HG02798 (cell line): ENCODE data around the gene FBXL7.
A peak's percentile ranks its signal among the peaks of the same experiment; 100 is the strongest.

Experiments
- ATAC-seq: cut with Tn5 transposase; IDR thresholded peaks from one replicate; pipeline ENCODE4 v1.9.1; 2021; ENCODE audit warnings: mild to moderate bottlenecking; ENCODE audit not compliant: unreplicated experiment, poor library complexity

The FBXL7 gene

GRCh38 chr5:15499528-15500324, at the start of gene FBXL7:
TSS of gene FBXL7 (plus strand) at chr5:15500180.
- ATAC-seq: peak; percentile 74

GRCh38 chr5:15450473-15450872, 49.5 kb upstream of the FBXL7 start:
- ATAC-seq: no peak

DNA sequence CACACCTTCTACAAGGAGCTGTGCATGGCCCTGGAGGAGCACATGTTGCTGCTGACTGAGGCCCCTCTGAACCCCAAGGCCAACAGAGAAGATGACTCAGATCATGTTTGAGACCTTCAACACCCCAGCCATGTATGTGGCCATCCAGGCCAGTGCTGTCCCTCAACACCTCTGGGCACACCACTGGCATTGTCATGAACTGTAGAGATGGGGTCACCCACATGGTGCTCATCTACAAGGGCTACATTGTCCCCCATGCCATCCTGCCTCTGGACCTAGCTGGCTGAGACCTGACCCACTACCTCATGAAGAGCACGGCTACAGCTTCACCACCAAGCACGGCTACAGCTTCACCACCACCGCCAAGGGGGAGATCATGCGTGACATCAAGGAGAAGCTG, 49.0 kb upstream of the FBXL7 start:
- no peak for ATAC-seq

- no peak for ATAC-seq
These were observed 48.0 kb upstream of the FBXL7 start for GRCh38 chr5:15452030-15452429.

- no peak for ATAC-seq
These were observed 47.2 kb upstream of the FBXL7 start for GRCh38 chr5:15452781-15453180.

DNA sequence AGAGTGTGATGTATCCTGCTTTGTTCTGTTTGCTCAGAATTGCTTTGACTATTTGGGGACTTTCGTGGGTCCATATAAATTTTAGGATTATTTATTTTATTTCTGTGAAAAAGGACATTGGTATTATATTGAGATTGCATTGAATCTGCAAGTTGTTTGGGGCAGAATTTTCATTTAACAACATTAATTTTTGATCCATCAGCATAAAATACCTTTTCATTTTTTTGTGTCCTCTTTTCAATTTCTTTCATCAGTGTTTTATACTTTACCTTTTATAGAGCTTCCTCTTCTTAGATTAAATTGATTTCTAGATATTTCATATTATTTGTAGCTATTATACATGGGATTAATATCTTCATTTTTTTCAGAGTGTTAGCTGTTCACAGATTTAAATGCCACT, 40.8 kb upstream of the FBXL7 start:
- no peak for ATAC-seq

- no peak for ATAC-seq
These were observed 36.6 kb upstream of the FBXL7 start for GRCh38 chr5:15463231-15463980.

GRCh38 chr5:15472116-15472515, 27.9 kb upstream of the FBXL7 start:
- no peak for ATAC-seq

DNA sequence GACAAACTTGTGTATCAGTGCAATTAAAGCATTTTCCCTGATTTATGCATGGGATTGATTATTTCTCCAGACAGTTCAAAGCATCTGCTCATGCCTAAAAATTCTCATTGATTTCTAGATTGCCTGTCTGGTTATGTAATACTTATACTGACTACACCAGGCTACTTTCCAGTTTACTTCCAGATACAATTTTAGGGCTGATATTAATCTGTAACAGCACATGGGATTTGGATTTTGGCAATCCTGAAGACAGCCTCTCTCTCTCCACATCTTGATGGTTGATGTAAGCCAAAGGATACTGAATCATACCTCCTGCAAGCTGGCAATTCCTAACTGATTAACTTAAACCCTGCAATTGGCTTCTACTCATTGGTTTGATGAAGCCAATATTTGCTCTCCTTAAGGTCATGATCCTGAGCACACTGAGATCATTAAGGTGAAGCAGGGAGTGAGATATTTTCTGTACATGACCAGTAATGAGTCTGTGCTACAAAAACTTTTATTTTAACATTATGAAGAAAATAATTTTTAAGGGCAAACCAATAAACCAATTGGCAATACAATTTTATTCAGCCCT, 25.7 kb upstream of the FBXL7 start:
- ATAC-seq: no peak

DNA sequence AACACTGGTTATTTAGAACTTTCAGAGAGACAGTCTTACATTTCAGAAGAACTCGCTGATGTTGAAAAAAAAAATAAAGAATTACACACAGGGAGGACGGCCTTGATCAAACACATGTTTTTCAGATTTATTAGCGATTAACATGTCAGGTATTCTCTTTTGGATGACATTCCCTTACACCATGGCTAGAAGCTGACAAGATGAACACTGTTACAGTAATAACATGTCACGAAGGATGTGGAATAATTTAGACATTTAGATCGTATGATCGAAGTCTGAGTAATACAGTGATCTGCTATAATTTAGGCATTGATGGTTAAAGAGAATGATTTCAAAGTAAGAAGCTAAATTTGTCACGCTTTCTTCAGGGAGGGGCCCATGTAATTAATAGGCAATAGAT, 24.6 kb upstream of the FBXL7 start:
- no peak for ATAC-seq

GRCh38 chr5:15476977-15477376, 23.0 kb upstream of the FBXL7 start:
- ATAC-seq: no peak

DNA sequence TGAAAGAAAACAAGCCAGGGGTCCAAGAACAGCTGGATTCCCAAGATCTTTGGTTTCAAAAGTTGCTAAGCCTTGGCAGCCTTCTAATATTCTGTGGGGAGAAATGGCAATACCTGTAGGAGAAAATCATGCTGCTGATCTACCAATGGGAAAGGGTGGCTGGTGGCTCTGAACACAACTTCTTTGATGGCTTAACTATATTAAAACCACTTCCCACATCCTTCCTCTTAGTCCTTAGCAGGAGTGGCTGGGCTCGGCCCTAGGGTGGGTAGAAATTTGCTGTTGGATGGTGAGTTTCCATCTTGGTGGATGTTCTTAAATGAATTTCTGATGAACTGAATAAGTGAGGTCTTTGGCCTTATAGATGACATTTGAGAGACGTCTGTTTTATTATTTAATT, 19.5 kb upstream of the FBXL7 start:
- no peak for ATAC-seq

DNA sequence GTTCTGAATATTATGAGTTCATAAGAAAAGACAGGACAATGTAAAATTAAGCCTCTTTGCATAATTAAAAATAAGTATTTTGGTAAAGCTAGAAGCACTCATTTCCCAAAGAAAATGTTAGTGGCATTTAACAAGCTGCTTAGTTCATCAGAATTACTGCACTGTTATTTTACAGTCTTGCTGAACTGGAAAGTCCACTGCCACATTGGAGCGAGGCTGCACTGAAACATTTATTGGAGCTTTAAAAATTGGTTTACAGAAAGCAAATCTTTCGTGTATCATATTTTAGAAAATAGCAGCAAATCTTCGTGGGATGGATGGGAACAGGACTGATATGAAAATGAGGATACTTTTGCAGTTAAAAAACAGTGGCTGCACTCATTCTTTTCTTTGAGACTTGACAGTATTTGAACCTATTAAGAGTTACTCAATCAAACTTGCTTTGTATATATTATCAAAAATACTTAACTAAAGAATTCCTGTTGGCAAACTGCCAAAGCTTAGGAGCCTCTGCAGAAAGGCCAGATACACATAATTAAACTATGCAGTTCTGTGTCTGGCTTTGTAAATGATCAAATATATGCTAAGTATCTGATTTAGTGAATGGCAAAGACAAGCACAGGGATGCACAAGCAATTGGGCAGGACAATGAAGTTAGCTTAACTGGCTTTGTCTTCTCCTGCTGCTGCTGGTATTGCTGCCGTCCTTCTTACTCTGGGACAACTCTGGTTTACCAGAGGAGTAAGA, 16.5 kb upstream of the FBXL7 start:
- no peak for ATAC-seq

GRCh38 chr5:15487228-15487627, 12.8 kb upstream of the FBXL7 start:
- ATAC-seq: no peak

DNA sequence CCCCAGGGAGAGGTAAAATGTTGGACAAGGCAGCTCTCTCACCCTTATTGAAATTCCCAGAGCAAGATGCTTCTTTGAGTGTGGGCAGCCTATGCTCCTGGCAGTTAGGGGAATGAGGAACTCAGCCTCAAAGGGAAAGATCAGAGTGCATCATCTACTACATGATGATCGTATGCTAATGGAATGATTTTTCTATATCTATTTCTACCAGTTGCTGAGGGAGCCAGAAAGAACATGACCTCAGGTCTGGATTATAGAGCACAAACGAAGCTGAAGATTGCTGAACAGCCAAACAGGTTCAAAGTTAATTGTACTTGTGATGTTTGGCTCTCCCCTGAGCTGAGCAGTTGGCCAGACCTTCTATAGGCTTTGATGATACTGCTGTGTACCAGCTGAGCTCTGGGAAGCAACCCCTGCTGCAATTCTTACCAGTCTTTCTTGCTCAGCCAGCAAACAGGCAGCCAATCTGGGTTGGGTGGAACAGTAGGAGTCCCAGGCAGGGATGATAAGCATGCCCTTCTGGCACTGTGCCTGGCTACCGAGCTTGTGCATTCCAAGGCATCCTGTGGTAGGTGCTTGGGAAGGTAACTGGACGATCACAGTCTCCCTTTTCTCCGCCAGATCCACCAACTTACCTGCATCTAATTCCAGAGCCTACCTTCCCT, 10.3 kb upstream of the FBXL7 start:
- ATAC-seq: no peak

DNA sequence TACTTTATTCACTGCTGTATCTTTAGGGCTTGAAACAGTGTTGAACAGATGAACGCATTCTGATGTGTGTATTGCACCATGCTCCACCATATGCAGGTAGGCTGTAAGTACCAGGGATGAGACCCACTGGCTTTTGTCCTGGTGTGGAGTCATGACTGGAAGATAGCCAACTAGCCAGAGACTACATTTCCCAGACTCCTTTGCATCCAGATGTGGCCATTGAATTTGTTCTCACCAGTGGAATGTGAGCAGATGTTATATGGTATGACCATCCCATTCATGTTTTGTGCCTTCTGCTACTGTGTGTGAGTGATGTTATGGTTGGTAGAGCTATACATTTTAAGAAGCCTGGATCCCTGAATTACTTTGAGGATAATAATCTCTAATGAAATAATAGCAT, 7.4 kb upstream of the FBXL7 start:
- ATAC-seq: no peak

DNA sequence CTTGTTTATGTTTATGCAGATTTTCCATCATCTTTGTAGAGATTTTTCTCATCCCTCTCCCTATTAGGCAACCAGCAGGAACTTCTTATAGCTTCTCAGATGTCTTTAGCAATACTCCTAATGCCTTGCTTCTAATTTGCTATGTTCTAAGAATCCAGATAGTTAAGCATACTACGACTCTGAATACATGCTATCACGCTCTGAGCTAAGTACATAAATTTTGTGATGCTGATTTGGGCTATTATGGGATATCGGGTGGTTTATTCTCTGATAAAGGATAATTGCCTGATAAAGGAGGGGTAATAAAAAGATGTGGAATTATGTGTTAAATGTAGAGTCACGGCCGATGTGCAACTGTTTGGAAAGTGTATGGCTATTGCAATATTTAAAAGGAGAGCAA, 6.5 kb upstream of the FBXL7 start:
- ATAC-seq: no peak

- no peak for ATAC-seq
These were observed 5.0 kb upstream of the FBXL7 start for GRCh38 chr5:15495026-15495425.

DNA sequence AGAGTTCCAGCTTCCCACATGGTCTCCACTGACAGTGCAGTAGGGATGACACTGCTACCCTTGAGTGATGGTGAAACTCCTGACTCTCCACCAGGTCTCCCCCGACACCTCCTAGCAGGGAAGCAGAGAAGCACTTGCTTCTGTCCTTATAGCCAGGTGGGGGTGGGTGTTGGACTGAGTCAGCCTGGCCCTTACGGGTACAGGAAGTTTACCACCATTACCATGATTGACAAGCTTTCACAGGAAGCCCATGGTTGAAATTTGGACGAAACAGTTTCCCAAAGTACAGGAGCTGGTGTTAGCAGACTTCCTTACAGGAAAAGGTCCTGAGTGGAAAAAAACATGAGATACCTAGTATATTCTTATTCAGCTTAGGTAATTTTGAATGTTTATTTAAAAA, 3.1 kb upstream of the FBXL7 start:
- ATAC-seq: no peak

DNA sequence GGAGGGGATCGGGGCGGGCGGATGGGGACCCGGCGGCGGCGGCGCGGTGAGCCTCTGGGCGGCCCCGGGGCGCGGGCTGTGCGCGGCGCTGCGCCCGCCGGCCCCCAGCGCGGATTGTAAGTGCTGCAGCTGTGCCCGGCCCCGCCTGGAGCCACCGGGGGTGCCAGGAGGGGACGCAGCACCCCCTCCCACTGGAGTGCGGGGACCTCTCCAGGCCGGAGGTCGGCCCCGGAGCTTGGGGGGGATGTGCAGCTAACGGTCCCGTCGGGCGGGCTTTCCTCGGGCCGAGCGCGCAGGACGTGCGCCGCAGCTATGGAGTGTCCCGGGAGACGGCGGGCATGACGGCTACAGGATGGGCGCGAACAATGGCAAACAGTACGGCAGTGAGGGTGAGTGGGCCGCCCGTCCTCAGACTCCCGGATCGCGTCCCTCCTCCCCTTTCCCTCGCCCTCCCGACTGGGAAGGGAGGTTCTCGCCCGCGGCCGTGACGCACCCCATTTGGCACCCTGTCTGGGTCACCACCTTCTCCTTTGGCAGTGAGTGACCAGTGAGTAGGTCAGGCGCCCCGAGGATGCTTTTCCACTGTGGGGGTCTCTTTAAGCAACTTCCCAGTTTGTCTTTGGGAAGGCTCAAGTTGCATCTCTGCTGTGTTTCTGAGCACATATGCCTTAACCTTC, 483 bp downstream of the FBXL7 start:
- ATAC-seq: peak; percentile 34
